GM18873 (cell line): Measurements from ENCODE around the gene NEURL2.
A peak's percentile ranks its signal among the peaks of the same experiment; 100 is the strongest.
"Not testable (repeated sequence)": the region's sequence is repeated elsewhere in the genome, so short reads cannot be mapped to it uniquely, and the experiment has no call there.

Experiments
- ATAC-seq: cut with Tn5 transposase; IDR thresholded peaks from one replicate; pipeline ENCODE4 v1.9.1; 2021; ENCODE audit warnings: mild to moderate bottlenecking, moderate library complexity, moderate number of reproducible peaks; ENCODE audit not compliant: unreplicated experiment, low FRiP score

NEURL2 gene

GRCh38 chr20:45878076-45878761, 12.8 kb downstream of the NEURL2 start:
- no peak for ATAC-seq

GRCh38 chr20:45874576-45874975, 16.4 kb downstream of the NEURL2 start:
- no peak for ATAC-seq

GRCh38 chr20:45874104-45874481, 16.9 kb downstream of the NEURL2 start:
- not testable (repeated sequence) for ATAC-seq

GRCh38 chr20:45873409-45874103, 17.5 kb downstream of the NEURL2 start:
- ATAC-seq = no peak

- ATAC-seq = no peak
Observed at GRCh38 chr20:45872626-45873025, 18.4 kb downstream of the NEURL2 start.

- ATAC-seq = no peak
Observed at GRCh38 chr20:45867819-45868176, 23.2 kb downstream of the NEURL2 start.

GRCh38 chr20:45867136-45867818, 23.7 kb downstream of the NEURL2 start:
- ATAC-seq = no peak

- ATAC-seq = no peak
Observed at GRCh38 chr20:45866454-45866853, 24.6 kb downstream of the NEURL2 start.

GRCh38 chr20:45863543-45864470, 27.2 kb downstream of the NEURL2 start:
- ATAC-seq = no peak

GRCh38 chr20:45861221-45862075, 29.6 kb downstream of the NEURL2 start:
- ATAC-seq = no peak

- ATAC-seq = no peak
Observed at GRCh38 chr20:45860560-45861220, 30.3 kb downstream of the NEURL2 start.

GRCh38 chr20:45859916-45860315, 31.1 kb downstream of the NEURL2 start:
- ATAC-seq = no peak

GRCh38 chr20:45857882-45858216, 33.2 kb downstream of the NEURL2 start:
- ATAC-seq = no peak

GRCh38 chr20:45857114-45857881, 33.7 kb downstream of the NEURL2 start, which contains the start of the genes ACOT8 and ZSWIM3:
Gene ACOT8, minus strand, starts transcription at chr20:45857392. Its CDS starts 77 bp downstream, at chr20:45857315.
Gene ZSWIM3, plus strand, starts transcription at chr20:45857614. Its CDS starts 212 bp downstream, at chr20:45857826.
- peak; percentile 95 for ATAC-seq

GRCh38 chr20:45853484-45853883, 37.5 kb downstream of the NEURL2 start:
- no peak for ATAC-seq

GRCh38 chr20:45852326-45852725, 38.7 kb downstream of the NEURL2 start:
- no peak for ATAC-seq

GRCh38 chr20:45851501-45851900, 39.5 kb downstream of the NEURL2 start:
- no peak for ATAC-seq

GRCh38 chr20:45850926-45851325, 40.1 kb downstream of the NEURL2 start:
- no peak for ATAC-seq
